NCI-H345 treated with DMSO at 0.1 percent for 48 hours (cell line): ENCODE results near the gene PREX1.

Experiments
- DNase-seq: peaks from one replicate; lab custom pipeline; 2025; ENCODE audit not compliant: unreplicated experiment; lab: John Stamatoyannopoulos, UW

PREX1 gene

GRCh38 chr20:48597521-48598302, 230.1 kb downstream of the PREX1 start:
- no peak for DNase-seq

- DNase-seq, result no peak
Observed at GRCh38 chr20:48596334-48596898, 231.4 kb downstream of the PREX1 start.

- DNase-seq, result no peak
Observed at GRCh38 chr20:48595495-48596333, 232.1 kb downstream of the PREX1 start.

GRCh38 chr20:48594533-48594932, 233.3 kb downstream of the PREX1 start:
- no peak for DNase-seq

- no peak for DNase-seq
Observed at GRCh38 chr20:48592107-48592940, 235.5 kb downstream of the PREX1 start.

GRCh38 chr20:48586730-48587129, 241.1 kb downstream of the PREX1 start:
- DNase-seq, result peak; percentile 21

- peak; percentile 98 for DNase-seq
Observed at GRCh38 chr20:48585061-48585870, 242.5 kb downstream of the PREX1 start.

- DNase-seq, result no peak
Observed at GRCh38 chr20:48584391-48585060, 243.3 kb downstream of the PREX1 start.

GRCh38 chr20:48583801-48584200, 244.0 kb downstream of the PREX1 start:
- no peak for DNase-seq

- no peak for DNase-seq
Observed at GRCh38 chr20:48583171-48583570, 244.6 kb downstream of the PREX1 start.

- DNase-seq, result no peak
Observed at GRCh38 chr20:48582673-48582985, 245.2 kb downstream of the PREX1 start.

- DNase-seq, result no peak
Observed at GRCh38 chr20:48581167-48581566, 246.6 kb downstream of the PREX1 start.

- DNase-seq, result no peak
Observed at GRCh38 chr20:48578397-48579098, 249.3 kb downstream of the PREX1 start.

- no peak for DNase-seq
Observed at GRCh38 chr20:48577557-48577956, 250.2 kb downstream of the PREX1 start.

GRCh38 chr20:48574383-48574782, 253.4 kb downstream of the PREX1 start:
- DNase-seq, result no peak
